Measurements from ENCODE around the gene POLR2E. TPM values are rescaled to one million over a fixed set of nuclear protein-coding genes. Genes with fewer than 3 reads are reported as not detected.

POLR2E gene
- total RNA-seq, 2 experiments from 2014 or later = 45.8 to 49.0 TPM

- DNase-seq = no peak
- POLR2A ChIA-PET = no interaction called here
- Histone ChIP-seq H3K27ac (ENCODE audit: low read depth in 1 of 2, low read length in 2 of 2) (no peak overlapping the region), H3K9me3 (ENCODE audit: control insufficient read depth in 1 of 2, insufficient read depth in 1 of 2, low read length in 2 of 2) (no peaks in the 10 kb centered on the region), H3K4me1 (ENCODE audit: insufficient read depth, low read length) (peaks cover 7% of the 10 kb centered on the region), H3K27me3 (ENCODE audit: control insufficient read depth in 1 of 2, insufficient read depth in 2 of 2, low read length in 2 of 2) (no peaks in the 10 kb centered on the region), H3K36me3 (ENCODE audit: insufficient read depth, low read length) (peaks cover 89% of the 10 kb centered on the region), H3K4me3 (ENCODE audit: low read length) (no peak overlapping the region)
- no peak for ATAC-seq (ENCODE audit: poor library complexity)
- Mint-ChIP-seq H3K27me3 (no peaks in the 10 kb centered on the region), H3K27ac (no peak overlapping the region), H3K9me3 (no peaks in the 10 kb centered on the region), H3K36me3 (ENCODE audit: low read depth) (peaks cover 49% of the 10 kb centered on the region), H3K4me1 (ENCODE audit: low read depth) (no peaks in the 10 kb centered on the region), H3K4me3 (no peak overlapping the region)
- intact Hi-C loops (cut with DNase I, micrococcal nuclease) = no loop called here
- TF ChIP-seq CTCF (IDR thresholded peaks at IDR 0.05) = no peak
- CTCF ChIA-PET = no interaction called here
Measured at GRCh38 chr19:1118999-1119398, 23.8 kb upstream of the POLR2E start.

- Mint-ChIP-seq H3K36me3 (ENCODE audit: low read depth) (peaks cover 41% of the 10 kb centered on the region), H3K27me3 (no peaks in the 10 kb centered on the region), H3K4me3 (no peak overlapping the region), H3K27ac (no peak overlapping the region), H3K9me3 (no peaks in the 10 kb centered on the region), H3K4me1 (ENCODE audit: low read depth) (no peaks in the 10 kb centered on the region)
- ATAC-seq (ENCODE audit: poor library complexity) (no peak), DNase-seq (no peak)
- ChIA-PET CTCF (no interaction called here), POLR2A (no interaction called here)
- no peak for TF ChIP-seq CTCF (IDR thresholded peaks at IDR 0.05)
- peaks cover 89% of the 10 kb centered on the region for H3K36me3 ChIP-seq (ENCODE audit: insufficient read depth, low read length)
- no peaks in the 10 kb centered on the region for H3K27me3 ChIP-seq (ENCODE audit: control insufficient read depth in 1 of 2, insufficient read depth in 2 of 2, low read length in 2 of 2)
- H3K4me3 ChIP-seq (ENCODE audit: low read length) = no peak overlapping the region
- intact Hi-C loops (cut with DNase I, micrococcal nuclease) = no loop called here
- H3K9me3 ChIP-seq (ENCODE audit: control insufficient read depth in 1 of 2, insufficient read depth in 1 of 2, low read length in 2 of 2) = no peaks in the 10 kb centered on the region
- H3K4me1 ChIP-seq (ENCODE audit: insufficient read depth, low read length) = peaks cover 15% of the 10 kb centered on the region
- no peak overlapping the region for H3K27ac ChIP-seq (ENCODE audit: low read depth in 1 of 2, low read length in 2 of 2)
Measured at GRCh38 chr19:1117654-1118053, 22.5 kb upstream of the POLR2E start.

- Histone ChIP-seq H3K4me3 (ENCODE audit: low read length) (no peak overlapping the region), H3K27me3 (ENCODE audit: control insufficient read depth in 1 of 2, insufficient read depth in 2 of 2, low read length in 2 of 2) (no peaks in the 10 kb centered on the region), H3K4me1 (ENCODE audit: insufficient read depth, low read length) (peaks cover 16% of the 10 kb centered on the region), H3K9me3 (ENCODE audit: control insufficient read depth in 1 of 2, insufficient read depth in 1 of 2, low read length in 2 of 2) (no peaks in the 10 kb centered on the region), H3K27ac (ENCODE audit: low read depth in 1 of 2, low read length in 2 of 2) (no peak overlapping the region), H3K36me3 (ENCODE audit: insufficient read depth, low read length) (peaks cover 88% of the 10 kb centered on the region)
- Mint-ChIP-seq H3K9me3 (no peaks in the 10 kb centered on the region), H3K36me3 (ENCODE audit: low read depth) (peaks cover 38% of the 10 kb centered on the region), H3K27ac (no peak overlapping the region), H3K4me3 (no peak overlapping the region), H3K27me3 (no peaks in the 10 kb centered on the region), H3K4me1 (ENCODE audit: low read depth) (no peaks in the 10 kb centered on the region)
- POLR2A ChIA-PET = interaction anchor here (0.9 kb wide), 2 partner anchors 14 to 58 kb away, joined by 3 read pairs; no protein-coding TSS in a partner anchor
- no peak for DNase-seq
- intact Hi-C loops (cut with DNase I, micrococcal nuclease) = no loop called here
- ATAC-seq (ENCODE audit: poor library complexity) = no peak
- no peak for TF ChIP-seq CTCF (IDR thresholded peaks at IDR 0.05)
- CTCF ChIA-PET = no interaction called here
Measured at GRCh38 chr19:1116726-1117581, 21.8 kb upstream of the POLR2E start.

Measured in CD4-positive, alpha-beta T cell (primary cell).